ENCODE results near the gene TPTE2.
"Not testable (repeated sequence)": the region's sequence is repeated elsewhere in the genome, so short reads cannot be mapped to it uniquely, and the experiment has no call there.

- TF ChIP-seq CTCF, POLR2A (IDR thresholded peaks at IDR 0.05): not testable (repeated sequence)
These were observed 139.1 kb downstream of the TPTE2 start for GRCh38 chr13:19422236-19422635.
